HCT116 (cell line): ENCODE data around the gene THUMPD2. TPM values are rescaled to one million over a fixed set of nuclear protein-coding genes. Genes with fewer than 3 reads are reported as not detected.

Experiments used
- ATAC-seq: fragments of 200-7000 bp; cut with Tn5 transposase; 2 replicates; pipeline ENCODE4 v1.9.1; 2020; ENCODE audit warnings: mild to moderate bottlenecking, moderate library complexity
- BruUV-seq: library from RNA; stranded (reverse); fragments of 400-500 nt; replicated peaks from 2 replicates; lab custom pipeline; 2021; lab: Mats Ljungman, UMichigan
- CTCF ChIA-PET: fragments of 300-600 bp; sonication (Branson Sonifier 250); formaldehyde crosslinking; loops from one replicate; lab custom pipeline; 2021; ENCODE audit warnings: antibody characterized with exemption; lab: Charles Lee
- POLR2A ChIA-PET: fragments of 300-600, 350-600 bp; sonication (Branson Sonifier 250); formaldehyde crosslinking; loops from one replicate; lab custom pipeline; 2021; ENCODE audit warnings: antibody characterized with exemption; lab: Charles Lee
- RAD21 ChIA-PET, 2 experiments: fragments of 300-600 bp; sonication (Branson Sonifier 250); formaldehyde crosslinking; loops; one replicate each; lab custom pipeline; 2023; ENCODE audit warnings: low total read pairs in 2 of 2; ENCODE audit not compliant: uncharacterized antibody in 2 of 2, unreplicated experiment in 2 of 2, low non-redundant PET in 1 of 2; lab: Charles Lee
- DNase-seq: peaks from one replicate; pipeline ENCODE4 v3.0.0-alpha.2; 2010; ENCODE audit warnings: low read depth, low spot score
- H2AFZ ChIP-seq: fragments of 200-600 bp; shearing (Covaris generic), sonication (generic); 2 replicates; pipeline ENCODE4 v1.6.1; 2017; ENCODE audit warnings: low read depth, mixed run types, mixed read lengths, antibody characterized with exemption, low read length; ENCODE audit not compliant: poor library complexity, severe bottlenecking
- H3K27ac ChIP-seq: 2 replicates; pipeline ENCODE4 v1.5.1; 2012; ENCODE audit warnings: low read depth, low read length
- H3K27me3 ChIP-seq: fragments of 200-600 bp; sonication (generic); 2 replicates; pipeline ENCODE4 v1.6.1; 2016; ENCODE audit warnings: mixed run types, low read length, mixed read lengths; ENCODE audit not compliant: insufficient read depth
- H3K36me3 ChIP-seq, 2 experiments: fragments of 200-500 bp in 1 of 2; fragments of 200-600 bp in 1 of 2; sonication (Bioruptor generic) in 1 of 2; sonication (generic) in 1 of 2; 2 replicates each; pipeline versions ENCODE4 v1.5.1 to v1.6.1; 2014 to 2016; ENCODE audit warnings: low read length in 2 of 2, inconsistent platforms in 1 of 2, mixed read lengths in 1 of 2, mixed run types in 1 of 2; ENCODE audit not compliant: insufficient read depth in 2 of 2, control insufficient read depth in 1 of 2
- H3K4me1 ChIP-seq, 2 experiments: fragments of 200-600 bp in 1 of 2; sonication (generic) in 1 of 2; 2 replicates each; pipeline versions ENCODE4 v1.5.1 to v1.6.1; 2012 to 2017; ENCODE audit warnings: low read length in 2 of 2, inconsistent platforms in 1 of 2, mild to moderate bottlenecking in 1 of 2, mixed read lengths in 1 of 2, mixed run types in 1 of 2, moderate library complexity in 1 of 2; ENCODE audit not compliant: insufficient read depth in 2 of 2, control insufficient read depth in 1 of 2
- H3K4me2 ChIP-seq: fragments of 200-600 bp; sonication (generic); 2 replicates; pipeline ENCODE4 v1.6.1; 2017; ENCODE audit warnings: mixed run types, low read length, mixed read lengths
- H3K4me3 ChIP-seq, 2 experiments: fragments of 200-600 bp in 1 of 2; sonication (generic) in 1 of 2; replicated peaks in 1 of 2; 2 replicates each; pipeline ENCODE4 v1.5.1; 2011 to 2016; ENCODE audit warnings: low read length in 2 of 2, control low read depth in 1 of 2, low read depth in 1 of 2, mild to moderate bottlenecking in 1 of 2, mixed read lengths in 1 of 2, mixed run types in 1 of 2
- H3K79me2 ChIP-seq: fragments of 200-600 bp; sonication (generic); 2 replicates; pipeline ENCODE4 v1.6.1; 2017; ENCODE audit warnings: mild to moderate bottlenecking, mixed run types, low read length, moderate library complexity, mixed read lengths; ENCODE audit not compliant: insufficient read depth
- H3K9ac ChIP-seq: fragments of 200-600 bp; sonication (generic); 2 replicates; pipeline ENCODE4 v1.6.1; 2016; ENCODE audit warnings: low read length, mixed read lengths
- H3K9me2 ChIP-seq: fragments of 200-600 bp; sonication (generic), shearing (Covaris generic); 2 replicates; pipeline ENCODE4 v1.6.1; 2017; ENCODE audit warnings: mixed run types, mild to moderate bottlenecking, moderate library complexity; ENCODE audit not compliant: insufficient read depth
- H3K9me3 ChIP-seq, 2 experiments: fragments of 200-500 bp in 1 of 2; fragments of 200-600 bp in 1 of 2; sonication (Bioruptor generic) in 1 of 2; sonication (generic) in 1 of 2; 2 replicates each; pipeline ENCODE4 v1.6.1; 2014 to 2017; ENCODE audit warnings: low read length in 2 of 2, mixed read lengths in 2 of 2, inconsistent platforms in 1 of 2, low read depth in 1 of 2, mild to moderate bottlenecking in 1 of 2, mixed run types in 1 of 2, moderate library complexity in 1 of 2; ENCODE audit not compliant: control insufficient read depth in 1 of 2, insufficient read depth in 1 of 2
- H4K20me1 ChIP-seq: fragments of 200-600 bp; sonication (generic), shearing (Covaris generic); 2 replicates; pipeline ENCODE4 v1.6.1; 2017; ENCODE audit warnings: mixed run types, mild to moderate bottlenecking, moderate library complexity; ENCODE audit not compliant: insufficient read depth
- EGR1 ChIP-seq: IDR thresholded peaks from 2 replicates; pipeline ENCODE4 v1.6.1; 2012; ENCODE audit warnings: low read depth
- ELF1 ChIP-seq: IDR thresholded peaks from 2 replicates; pipeline ENCODE4 v1.6.1; 2012; ENCODE audit warnings: low read depth, borderline replicate concordance
- EZH2 ChIP-seq: fragments of 200-600 bp; sonication (generic); IDR thresholded peaks from 2 replicates; pipeline ENCODE4 v1.6.1; 2017; ENCODE audit warnings: antibody characterized with exemption, mixed run types
- EZH2phosphoT487 ChIP-seq: fragments of 200-600 bp; IDR thresholded peaks from 2 replicates; pipeline ENCODE4 v1.6.1; 2018; ENCODE audit warnings: antibody characterized with exemption, borderline replicate concordance
- FOSL1 ChIP-seq: IDR thresholded peaks from 2 replicates; pipeline ENCODE4 v1.6.1; 2012; ENCODE audit warnings: low read depth
- POLR2A ChIP-seq: IDR thresholded peaks from 2 replicates; pipeline ENCODE4 v1.7.0; 2011; ENCODE audit warnings: borderline replicate concordance; ENCODE audit not compliant: insufficient read depth, insufficient read length; ENCODE audit errors: extremely low read depth
- POLR2AphosphoS5 ChIP-seq: IDR thresholded peaks from 2 replicates; pipeline ENCODE4 v1.6.1; 2011; ENCODE audit warnings: mild to moderate bottlenecking, low read depth, low read length, moderate library complexity
- RAD21 ChIP-seq: IDR thresholded peaks from 2 replicates; pipeline ENCODE4 v1.6.1; 2012; ENCODE audit warnings: low read depth, mild to moderate bottlenecking
- SIN3A ChIP-seq: IDR thresholded peaks from 2 replicates; pipeline ENCODE4 v1.6.1; 2012; ENCODE audit warnings: low read depth
- SP1 ChIP-seq: IDR thresholded peaks from 2 replicates; pipeline ENCODE4 v1.6.1; 2012; ENCODE audit warnings: low read depth
- YY1 ChIP-seq: IDR thresholded peaks from 2 replicates; pipeline ENCODE4 v1.6.1; 2011; ENCODE audit warnings: low read length, low read depth, moderate library complexity, mild to moderate bottlenecking; ENCODE audit not compliant: insufficient replicate concordance; ENCODE audit errors: extremely low read depth
- ZFX ChIP-seq: fragments of 450-650 bp; IDR thresholded peaks from 2 replicates; pipeline ENCODE4 v1.6.1; 2017
- ZNF274 ChIP-seq: fragments of 200-500 bp; sonication (Bioruptor generic); IDR thresholded peaks from 2 replicates; pipeline ENCODE4 v1.6.1; 2014; ENCODE audit warnings: mild to moderate bottlenecking, low read depth, low read length, inconsistent platforms
- intact Hi-C: fragments of 100-400 bp; cut with micrococcal nuclease; formaldehyde crosslinking; loops from 2 replicates; pipeline ENCODE4 v1.10.0; 2022
- total RNA-seq: library from RNA; stranded (reverse); gene quantifications from one replicate; pipeline ENCODE4 v1.2.1, GENCODE V29; 2021; ENCODE audit not compliant: unreplicated experiment
- TF ChIP-seq, protein P1 (sequence below): IDR thresholded peaks from 2 replicates; pipeline ENCODE4 v1.6.1; 2012
- TF ChIP-seq, protein P2 (sequence below): IDR thresholded peaks from 2 replicates; pipeline ENCODE4 v1.6.1; 2011; ENCODE audit warnings: mild to moderate bottlenecking, low read length, moderate library complexity; ENCODE audit not compliant: insufficient replicate concordance; ENCODE audit errors: extremely low read depth
- TF ChIP-seq, protein P3 (sequence below), 3 experiments: fragments of 200-600 bp in 1 of 3; sonication (generic) in 1 of 3; IDR thresholded peaks in 2 of 3; conservative IDR thresholded peaks in 1 of 3; 2 replicates each; pipeline ENCODE4 v1.5.1; 2012 to 2017; ENCODE audit warnings: low read depth in 2 of 3, low read length in 2 of 3, antibody characterized with exemption in 1 of 3, borderline replicate concordance in 1 of 3, control low read depth in 1 of 3, mild to moderate bottlenecking in 1 of 3, mixed read lengths in 1 of 3, mixed run types in 1 of 3, moderate library complexity in 1 of 3; ENCODE audit not compliant: insufficient read depth in 1 of 3
- TF ChIP-seq, protein P4 (sequence below): IDR thresholded peaks from 2 replicates; pipeline ENCODE4 v1.6.1; 2012; ENCODE audit warnings: low read depth
- TF ChIP-seq, protein P5 (sequence below): IDR thresholded peaks from 2 replicates; pipeline ENCODE4 v1.6.1; 2012

THUMPD2 gene
- total RNA-seq, 1 experiment from 2014 or later, result 15.8 TPM

DNA sequence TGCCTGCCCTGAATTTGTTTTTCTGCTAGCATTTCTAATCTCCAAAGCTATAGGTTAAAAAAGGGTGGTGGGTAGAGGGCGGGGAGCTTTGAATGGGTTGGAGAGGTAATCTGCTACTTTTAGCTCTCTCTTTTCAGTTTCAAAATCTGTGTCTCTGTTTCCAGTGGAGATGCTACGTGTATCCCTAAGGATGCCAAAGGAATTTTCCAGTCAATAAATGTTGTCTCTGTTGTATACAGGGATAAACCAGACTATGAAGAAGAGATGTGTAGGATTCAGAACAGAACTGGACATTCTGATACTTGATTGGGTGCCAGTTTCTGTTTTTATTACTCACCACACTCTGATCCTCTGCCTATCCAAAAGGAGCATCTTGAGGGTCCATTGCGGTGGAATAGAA, 63.2 kb downstream of the THUMPD2 start:
- TF ChIP-seq, protein P1, sequence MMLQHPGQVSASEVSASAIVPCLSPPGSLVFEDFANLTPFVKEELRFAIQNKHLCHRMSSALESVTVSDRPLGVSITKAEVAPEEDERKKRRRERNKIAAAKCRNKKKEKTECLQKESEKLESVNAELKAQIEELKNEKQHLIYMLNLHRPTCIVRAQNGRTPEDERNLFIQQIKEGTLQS, result no peak
- TF ChIP-seq POLR2AphosphoS5 (no peak), POLR2A (no peak), SIN3A (no peak), ZFX (no peak), RAD21 (no peak), EGR1 (no peak), ZNF274 (no peak), SP1 (no peak), EZH2 (no peak), YY1 (no peak), ELF1 (no peak), EZH2phosphoT487 (no peak), FOSL1 (no peak)
- TF ChIP-seq, protein P2, sequence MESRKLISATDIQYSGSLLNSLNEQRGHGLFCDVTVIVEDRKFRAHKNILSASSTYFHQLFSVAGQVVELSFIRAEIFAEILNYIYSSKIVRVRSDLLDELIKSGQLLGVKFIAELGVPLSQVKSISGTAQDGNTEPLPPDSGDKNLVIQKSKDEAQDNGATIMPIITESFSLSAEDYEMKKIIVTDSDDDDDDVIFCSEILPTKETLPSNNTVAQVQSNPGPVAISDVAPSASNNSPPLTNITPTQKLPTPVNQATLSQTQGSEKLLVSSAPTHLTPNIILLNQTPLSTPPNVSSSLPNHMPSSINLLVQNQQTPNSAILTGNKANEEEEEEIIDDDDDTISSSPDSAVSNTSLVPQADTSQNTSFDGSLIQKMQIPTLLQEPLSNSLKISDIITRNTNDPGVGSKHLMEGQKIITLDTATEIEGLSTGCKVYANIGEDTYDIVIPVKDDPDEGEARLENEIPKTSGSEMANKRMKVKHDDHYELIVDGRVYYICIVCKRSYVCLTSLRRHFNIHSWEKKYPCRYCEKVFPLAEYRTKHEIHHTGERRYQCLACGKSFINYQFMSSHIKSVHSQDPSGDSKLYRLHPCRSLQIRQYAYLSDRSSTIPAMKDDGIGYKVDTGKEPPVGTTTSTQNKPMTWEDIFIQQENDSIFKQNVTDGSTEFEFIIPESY, result no peak
- TF ChIP-seq, protein P3, sequence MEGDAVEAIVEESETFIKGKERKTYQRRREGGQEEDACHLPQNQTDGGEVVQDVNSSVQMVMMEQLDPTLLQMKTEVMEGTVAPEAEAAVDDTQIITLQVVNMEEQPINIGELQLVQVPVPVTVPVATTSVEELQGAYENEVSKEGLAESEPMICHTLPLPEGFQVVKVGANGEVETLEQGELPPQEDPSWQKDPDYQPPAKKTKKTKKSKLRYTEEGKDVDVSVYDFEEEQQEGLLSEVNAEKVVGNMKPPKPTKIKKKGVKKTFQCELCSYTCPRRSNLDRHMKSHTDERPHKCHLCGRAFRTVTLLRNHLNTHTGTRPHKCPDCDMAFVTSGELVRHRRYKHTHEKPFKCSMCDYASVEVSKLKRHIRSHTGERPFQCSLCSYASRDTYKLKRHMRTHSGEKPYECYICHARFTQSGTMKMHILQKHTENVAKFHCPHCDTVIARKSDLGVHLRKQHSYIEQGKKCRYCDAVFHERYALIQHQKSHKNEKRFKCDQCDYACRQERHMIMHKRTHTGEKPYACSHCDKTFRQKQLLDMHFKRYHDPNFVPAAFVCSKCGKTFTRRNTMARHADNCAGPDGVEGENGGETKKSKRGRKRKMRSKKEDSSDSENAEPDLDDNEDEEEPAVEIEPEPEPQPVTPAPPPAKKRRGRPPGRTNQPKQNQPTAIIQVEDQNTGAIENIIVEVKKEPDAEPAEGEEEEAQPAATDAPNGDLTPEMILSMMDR (IDR thresholded peaks at IDR 0.05 in 2 of 3, conservative IDR thresholded peaks at IDR 0.05 in 1 of 3; ENCODE audit: borderline replicate concordance in 1 of 3, insufficient read depth in 1 of 3, low read depth in 2 of 3, low read length in 2 of 3), result no peak
- TF ChIP-seq, protein P4, sequence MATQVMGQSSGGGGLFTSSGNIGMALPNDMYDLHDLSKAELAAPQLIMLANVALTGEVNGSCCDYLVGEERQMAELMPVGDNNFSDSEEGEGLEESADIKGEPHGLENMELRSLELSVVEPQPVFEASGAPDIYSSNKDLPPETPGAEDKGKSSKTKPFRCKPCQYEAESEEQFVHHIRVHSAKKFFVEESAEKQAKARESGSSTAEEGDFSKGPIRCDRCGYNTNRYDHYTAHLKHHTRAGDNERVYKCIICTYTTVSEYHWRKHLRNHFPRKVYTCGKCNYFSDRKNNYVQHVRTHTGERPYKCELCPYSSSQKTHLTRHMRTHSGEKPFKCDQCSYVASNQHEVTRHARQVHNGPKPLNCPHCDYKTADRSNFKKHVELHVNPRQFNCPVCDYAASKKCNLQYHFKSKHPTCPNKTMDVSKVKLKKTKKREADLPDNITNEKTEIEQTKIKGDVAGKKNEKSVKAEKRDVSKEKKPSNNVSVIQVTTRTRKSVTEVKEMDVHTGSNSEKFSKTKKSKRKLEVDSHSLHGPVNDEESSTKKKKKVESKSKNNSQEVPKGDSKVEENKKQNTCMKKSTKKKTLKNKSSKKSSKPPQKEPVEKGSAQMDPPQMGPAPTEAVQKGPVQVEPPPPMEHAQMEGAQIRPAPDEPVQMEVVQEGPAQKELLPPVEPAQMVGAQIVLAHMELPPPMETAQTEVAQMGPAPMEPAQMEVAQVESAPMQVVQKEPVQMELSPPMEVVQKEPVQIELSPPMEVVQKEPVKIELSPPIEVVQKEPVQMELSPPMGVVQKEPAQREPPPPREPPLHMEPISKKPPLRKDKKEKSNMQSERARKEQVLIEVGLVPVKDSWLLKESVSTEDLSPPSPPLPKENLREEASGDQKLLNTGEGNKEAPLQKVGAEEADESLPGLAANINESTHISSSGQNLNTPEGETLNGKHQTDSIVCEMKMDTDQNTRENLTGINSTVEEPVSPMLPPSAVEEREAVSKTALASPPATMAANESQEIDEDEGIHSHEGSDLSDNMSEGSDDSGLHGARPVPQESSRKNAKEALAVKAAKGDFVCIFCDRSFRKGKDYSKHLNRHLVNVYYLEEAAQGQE, result no peak
- TF ChIP-seq, protein P5, sequence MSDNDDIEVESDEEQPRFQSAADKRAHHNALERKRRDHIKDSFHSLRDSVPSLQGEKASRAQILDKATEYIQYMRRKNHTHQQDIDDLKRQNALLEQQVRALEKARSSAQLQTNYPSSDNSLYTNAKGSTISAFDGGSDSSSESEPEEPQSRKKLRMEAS, result no peak
- H3K9ac ChIP-seq, result no peak overlapping the region
- no peak overlapping the region for H2AFZ ChIP-seq
- POLR2A ChIA-PET, result no interaction called here
- 0 out of 2 replicates have a peak, but pooled peaks cover 5% of the 10 kb centered on the region for H3K27me3 ChIP-seq
- H3K27ac ChIP-seq, result no peak overlapping the region
- H3K4me2 ChIP-seq, result no peak overlapping the region
- no TSS peak for BruUV-seq
- H3K79me2 ChIP-seq, result no peaks in the 10 kb centered on the region
- no peak overlapping the region for H3K4me3 ChIP-seq
- CTCF ChIA-PET, result interaction anchor here (2.3 kb wide), 1 partner anchor 13 kb away, joined by 9 read pairs; no protein-coding TSS in a partner anchor
- H3K4me1 ChIP-seq, result no peaks in the 10 kb centered on the region
- no peaks in the 10 kb centered on the region for H3K9me2 ChIP-seq
- DNase-seq (no peak), ATAC-seq (no peak)
- H4K20me1 ChIP-seq, result no peaks in the 10 kb centered on the region
- no peaks in the 10 kb centered on the region for H3K36me3 ChIP-seq
- H3K9me3 ChIP-seq, result no peaks in the 10 kb centered on the region
- RAD21 ChIA-PET, result no interaction called here
- intact Hi-C loops, result no loop called here
